Lung (tissue), 12 donors: Measurements from ENCODE around the gene NBEAL2. TPM values are rescaled to one million over a fixed set of nuclear protein-coding genes. Genes with fewer than 3 reads are reported as not detected.

Source experiments
- ATAC-seq: fragments of 200-7000 bp; cut with Tn5 transposase; one replicate; pipeline ENCODE4 v1.9.1; 2020; ENCODE audit warnings: moderate number of reproducible peaks; ENCODE audit not compliant: insufficient read depth, low FRiP score
- DNase-seq, 3 donors: peaks; one replicate each; pipeline ENCODE4 v3.0.0-alpha.2; 2013 to 2017
- H3K27ac ChIP-seq, 2 donors: one replicate each; pipeline ENCODE4 v1.5.1; 2013; ENCODE audit warnings: mild to moderate bottlenecking in 2 of 2, moderate library complexity in 2 of 2, control low read depth in 1 of 2, inconsistent platforms in 1 of 2, low read depth in 1 of 2, low read length in 1 of 2
- H3K27me3 ChIP-seq, 3 donors: one replicate each; pipeline ENCODE4 v1.5.1; 2013; ENCODE audit warnings: low read length in 2 of 3; ENCODE audit not compliant: control insufficient read depth in 3 of 3, insufficient read depth in 3 of 3
- H3K36me3 ChIP-seq, 4 donors: one replicate each; pipeline ENCODE4 v1.5.1; 2013; ENCODE audit warnings: low read length in 4 of 4, mild to moderate bottlenecking in 1 of 4, moderate library complexity in 1 of 4; ENCODE audit not compliant: control insufficient read depth in 4 of 4, insufficient read depth in 4 of 4
- H3K4me1 ChIP-seq, 5 donors: one replicate each; pipeline ENCODE4 v1.5.1; 2013; ENCODE audit warnings: low read length in 5 of 5, mild to moderate bottlenecking in 2 of 5, moderate library complexity in 1 of 5; ENCODE audit not compliant: control insufficient read depth in 5 of 5, insufficient read depth in 5 of 5
- H3K4me3 ChIP-seq: one replicate; pipeline ENCODE4 v1.5.1; 2013; ENCODE audit warnings: mild to moderate bottlenecking, control low read depth, moderate library complexity
- H3K9ac ChIP-seq, 2 donors: one replicate each; pipeline ENCODE4 v1.5.1; 2013; ENCODE audit warnings: low read length in 2 of 2, control low read depth in 1 of 2; ENCODE audit not compliant: insufficient read depth in 1 of 2
- H3K9me3 ChIP-seq, 4 donors: one replicate each; pipeline ENCODE4 v1.5.1; 2013; ENCODE audit warnings: low read length in 3 of 4, mild to moderate bottlenecking in 1 of 4, moderate library complexity in 1 of 4; ENCODE audit not compliant: control insufficient read depth in 4 of 4, insufficient read depth in 3 of 4
- WGBS, 2 donors: extraction: QIAGEN DNeasy Blood & Tissue Kit; methylation state at CpG; one replicate each; pipeline ENCODE4 v1.1.7; 2013; 5-methylcytosine and 5-hydroxymethylcytosine counted together
- polyA plus RNA-seq, 2 donors: library from polyadenylated mRNA; stranded (reverse); fragments of 200-250 nt; gene quantifications; one replicate each; pipeline ENCODE4 v1.2.1, GENCODE V29; 2013
- total RNA-seq, 2 donors: library from RNA; depleted of rRNA in 1 of 2; stranded (reverse); fragments of >200 nt in 1 of 2; gene quantifications; one replicate each; pipeline ENCODE4 v1.2.1, GENCODE V29; 2014 to 2021
- TF ChIP-seq, protein P1 (sequence below): IDR thresholded peaks from 2 replicates; pipeline ENCODE4 v1.5.1; 2012; ENCODE audit warnings: mild to moderate bottlenecking; ENCODE audit errors: control extremely low read depth, extremely low read depth
- donor health status: control.
- donor health status: control.
- donor health status: Bipolar disorder and iron deficiency.
- donor health status: healthy.
- donor health status: DM: yes; HTN: yes; CAD: no.

Gene NBEAL2
- total and polyA plus RNA-seq, 4 donors, result 64.4 to 191 (median 136) TPM

DNA sequence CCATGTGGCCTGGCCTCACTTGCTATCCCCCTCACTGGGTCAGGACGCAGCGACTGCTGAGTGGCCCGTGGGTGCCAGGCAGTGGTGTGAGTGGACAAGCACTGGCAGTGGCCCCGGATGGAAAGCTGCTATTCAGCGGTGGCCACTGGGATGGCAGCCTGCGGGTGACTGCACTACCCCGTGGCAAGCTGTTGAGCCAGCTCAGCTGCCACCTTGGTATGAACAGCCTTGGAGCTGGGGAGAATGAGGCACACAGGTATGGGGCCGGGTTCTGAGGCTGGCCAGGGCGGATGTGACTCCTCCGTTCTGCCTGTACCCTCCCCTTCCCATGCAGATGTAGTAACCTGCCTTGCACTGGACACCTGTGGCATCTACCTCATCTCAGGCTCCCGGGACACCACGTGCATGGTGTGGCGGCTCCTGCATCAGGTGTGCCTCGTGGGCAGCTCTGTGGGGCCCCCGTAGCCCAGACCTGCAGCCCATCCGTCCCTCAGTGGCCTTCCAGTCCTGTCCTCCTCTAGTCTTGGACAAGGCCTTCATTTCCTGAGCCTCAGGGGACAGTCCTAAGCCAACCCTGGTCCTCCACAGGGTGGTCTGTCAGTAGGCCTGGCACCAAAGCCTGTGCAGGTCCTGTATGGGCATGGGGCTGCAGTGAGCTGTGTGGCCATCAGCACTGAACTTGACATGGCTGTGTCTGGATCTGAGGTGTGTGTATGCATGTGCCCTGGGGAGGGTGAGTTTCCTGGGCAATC lies 28.2 kb downstream of the NBEAL2 start:
- DNase-seq (no peak), ATAC-seq (no peak)
- peaks cover 0 to 50% (median 4%) of the 10 kb centered on the region in 4 donors for H3K36me3 ChIP-seq
- H3K4me3 ChIP-seq, result no peak overlapping the region
- WGBS, 2 donors, result 91 to 94% methylated on average over 16 of the region's 16 CpGs
- peaks cover 0 to 2% (median 0%) of the 10 kb centered on the region in 4 donors for H3K9me3 ChIP-seq
- peaks cover 0 to 8% (median 0%) of the 10 kb centered on the region in 5 donors for H3K4me1 ChIP-seq
- H3K27me3 ChIP-seq, result no peaks in the 10 kb centered on the region
- H3K9ac ChIP-seq, result no peak overlapping the region
- TF ChIP-seq, protein P1, sequence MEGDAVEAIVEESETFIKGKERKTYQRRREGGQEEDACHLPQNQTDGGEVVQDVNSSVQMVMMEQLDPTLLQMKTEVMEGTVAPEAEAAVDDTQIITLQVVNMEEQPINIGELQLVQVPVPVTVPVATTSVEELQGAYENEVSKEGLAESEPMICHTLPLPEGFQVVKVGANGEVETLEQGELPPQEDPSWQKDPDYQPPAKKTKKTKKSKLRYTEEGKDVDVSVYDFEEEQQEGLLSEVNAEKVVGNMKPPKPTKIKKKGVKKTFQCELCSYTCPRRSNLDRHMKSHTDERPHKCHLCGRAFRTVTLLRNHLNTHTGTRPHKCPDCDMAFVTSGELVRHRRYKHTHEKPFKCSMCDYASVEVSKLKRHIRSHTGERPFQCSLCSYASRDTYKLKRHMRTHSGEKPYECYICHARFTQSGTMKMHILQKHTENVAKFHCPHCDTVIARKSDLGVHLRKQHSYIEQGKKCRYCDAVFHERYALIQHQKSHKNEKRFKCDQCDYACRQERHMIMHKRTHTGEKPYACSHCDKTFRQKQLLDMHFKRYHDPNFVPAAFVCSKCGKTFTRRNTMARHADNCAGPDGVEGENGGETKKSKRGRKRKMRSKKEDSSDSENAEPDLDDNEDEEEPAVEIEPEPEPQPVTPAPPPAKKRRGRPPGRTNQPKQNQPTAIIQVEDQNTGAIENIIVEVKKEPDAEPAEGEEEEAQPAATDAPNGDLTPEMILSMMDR, result no peak
- no peak overlapping the region for H3K27ac ChIP-seq

DNA sequence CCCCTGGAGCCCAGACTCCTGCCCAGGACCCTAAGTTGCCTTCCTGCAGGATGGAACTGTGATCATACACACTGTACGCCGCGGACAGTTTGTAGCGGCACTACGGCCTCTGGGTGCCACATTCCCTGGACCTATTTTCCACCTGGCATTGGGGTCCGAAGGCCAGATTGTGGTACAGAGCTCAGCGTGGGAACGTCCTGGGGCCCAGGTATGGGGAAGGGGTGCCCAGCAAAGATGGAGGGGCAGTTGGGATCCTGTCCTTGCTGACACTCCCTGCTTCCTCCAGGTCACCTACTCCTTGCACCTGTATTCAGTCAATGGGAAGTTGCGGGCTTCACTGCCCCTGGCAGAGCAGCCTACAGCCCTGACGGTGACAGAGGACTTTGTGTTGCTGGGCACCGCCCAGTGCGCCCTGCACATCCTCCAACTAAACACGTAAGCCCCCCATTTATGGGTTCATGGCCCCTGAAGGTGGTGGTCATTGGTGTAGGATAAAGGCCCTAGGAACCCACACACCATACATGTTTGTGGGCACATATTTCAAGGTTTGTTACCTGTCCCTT lies 28.8 kb downstream of the NBEAL2 start:
- Histone ChIP-seq H3K4me1 (peaks cover 0 to 8% (median 0%) of the 10 kb centered on the region in 5 donors), H3K9ac (peak overlapping the region in 1 of 2 donors; percentile 5), H3K36me3 (peaks cover 0 to 45% (median 4%) of the 10 kb centered on the region in 4 donors), H3K27me3 (no peaks in the 10 kb centered on the region), H3K27ac (no peak overlapping the region), H3K9me3 (peaks cover 0 to 2% (median 0%) of the 10 kb centered on the region in 4 donors), H3K4me3 (no peak overlapping the region)
- 95 to 96% methylated on average over 13 of the region's 13 CpGs for WGBS, 2 donors
- TF ChIP-seq, protein P1, result no peak
- no peak for ATAC-seq
- DNase-seq, result no peak

DNA sequence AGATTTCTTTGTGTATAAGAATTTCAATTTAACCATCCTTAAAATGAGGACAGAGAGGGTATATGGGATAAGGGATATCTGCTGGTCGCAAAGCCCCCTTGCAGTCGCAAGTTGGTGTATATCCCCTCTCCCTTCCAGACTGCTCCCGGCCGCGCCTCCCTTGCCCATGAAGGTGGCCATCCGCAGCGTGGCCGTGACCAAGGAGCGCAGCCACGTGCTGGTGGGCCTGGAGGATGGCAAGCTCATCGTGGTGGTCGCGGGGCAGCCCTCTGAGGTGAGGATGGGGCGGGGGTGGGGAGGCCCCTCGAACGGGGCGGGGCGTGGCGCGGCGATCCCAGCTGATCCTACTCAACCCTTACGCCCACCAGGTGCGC lies 29.4 kb downstream of the NBEAL2 start:
- H3K4me3 ChIP-seq, result no peak overlapping the region
- ATAC-seq (no peak), DNase-seq (no peak)
- peak overlapping the region in 1 of 2 donors; percentile 35 for H3K27ac ChIP-seq
- no peaks in the 10 kb centered on the region for H3K27me3 ChIP-seq
- H3K36me3 ChIP-seq, result peaks cover 0 to 40% (median 4%) of the 10 kb centered on the region in 4 donors
- H3K9ac ChIP-seq, result peak overlapping the region in 1 of 2 donors; percentile 5
- H3K9me3 ChIP-seq, result peaks cover 0 to 2% (median 0%) of the 10 kb centered on the region in 4 donors
- TF ChIP-seq, protein P1, result no peak
- H3K4me1 ChIP-seq, result peaks cover 0 to 8% (median 0%) of the 10 kb centered on the region in 5 donors
- 42 to 54% methylated on average over 18 to 23 of the region's 23 CpGs for WGBS, 2 donors
